ENCODE results near the gene SYNDIG1L.

SYNDIG1L gene

DNA sequence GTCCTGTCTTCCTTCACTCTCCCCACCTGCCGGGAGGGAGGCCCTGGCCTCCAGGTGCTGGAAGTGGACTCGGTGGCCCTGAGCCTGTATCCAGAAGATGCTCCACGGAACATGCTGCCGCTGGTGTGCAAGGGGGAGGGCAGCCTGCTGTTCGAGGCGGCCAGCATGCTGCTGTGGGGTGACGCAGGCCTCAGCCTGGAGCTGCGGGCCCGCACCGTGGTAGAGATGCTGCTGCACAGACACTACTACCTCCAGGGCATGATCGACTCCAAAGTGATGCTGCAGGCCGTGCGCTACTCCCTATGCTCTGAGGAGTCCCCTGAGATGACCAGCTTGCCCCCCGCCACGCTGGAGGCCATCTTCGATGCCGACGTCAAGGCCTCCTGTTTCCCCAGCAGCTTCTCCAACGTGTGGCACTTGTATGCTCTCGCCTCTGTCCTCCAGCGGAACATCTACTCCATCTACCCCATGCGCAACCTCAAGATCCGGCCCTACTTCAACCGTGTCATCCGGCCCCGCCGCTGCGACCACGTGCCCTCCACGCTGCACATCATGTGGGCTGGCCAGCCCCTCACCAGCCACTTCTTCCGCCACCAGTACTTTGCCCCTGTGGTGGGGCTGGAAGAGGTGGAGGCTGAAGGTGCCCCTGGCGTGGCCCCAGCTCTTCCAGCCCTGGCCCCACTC lies 69.0 kb downstream of the SYNDIG1L start:
- Histone ChIP-seq H3K4me3 (ENCODE audit: low read length, poor library complexity, severe bottlenecking) (no peak overlapping the region), H3K9me2 (replicated peaks; ENCODE audit: low read depth, low read length) (no peaks in the 10 kb centered on the region), H4K20me1 (ENCODE audit: insufficient read depth, low read length, poor library complexity, severe bottlenecking) (no peaks in the 10 kb centered on the region), H3K27me3 (ENCODE audit: insufficient read depth, low read length, poor library complexity, severe bottlenecking) (no peaks in the 10 kb centered on the region), H3K36me3 (ENCODE audit: insufficient read depth, low read length) (no peaks in the 10 kb centered on the region), H2AFZ (ENCODE audit: low read length) (no peak overlapping the region), H3K9ac (ENCODE audit: low read depth, low read length, poor library complexity, severe bottlenecking) (no peak overlapping the region), H3F3A (ENCODE audit: low read depth) (no peaks in the 10 kb centered on the region), H3K9me3 (ENCODE audit: insufficient read depth, low read depth, low read length) (no peaks in the 10 kb centered on the region), H3K79me2 (ENCODE audit: insufficient read depth, low read length) (no peaks in the 10 kb centered on the region), H3K4me1 (ENCODE audit: insufficient read depth, low read length, poor library complexity, severe bottlenecking) (no peaks in the 10 kb centered on the region), H3K4me2 (ENCODE audit: low read depth, low read length, poor library complexity, severe bottlenecking) (no peak overlapping the region)
- TF ChIP-seq, protein P1, sequence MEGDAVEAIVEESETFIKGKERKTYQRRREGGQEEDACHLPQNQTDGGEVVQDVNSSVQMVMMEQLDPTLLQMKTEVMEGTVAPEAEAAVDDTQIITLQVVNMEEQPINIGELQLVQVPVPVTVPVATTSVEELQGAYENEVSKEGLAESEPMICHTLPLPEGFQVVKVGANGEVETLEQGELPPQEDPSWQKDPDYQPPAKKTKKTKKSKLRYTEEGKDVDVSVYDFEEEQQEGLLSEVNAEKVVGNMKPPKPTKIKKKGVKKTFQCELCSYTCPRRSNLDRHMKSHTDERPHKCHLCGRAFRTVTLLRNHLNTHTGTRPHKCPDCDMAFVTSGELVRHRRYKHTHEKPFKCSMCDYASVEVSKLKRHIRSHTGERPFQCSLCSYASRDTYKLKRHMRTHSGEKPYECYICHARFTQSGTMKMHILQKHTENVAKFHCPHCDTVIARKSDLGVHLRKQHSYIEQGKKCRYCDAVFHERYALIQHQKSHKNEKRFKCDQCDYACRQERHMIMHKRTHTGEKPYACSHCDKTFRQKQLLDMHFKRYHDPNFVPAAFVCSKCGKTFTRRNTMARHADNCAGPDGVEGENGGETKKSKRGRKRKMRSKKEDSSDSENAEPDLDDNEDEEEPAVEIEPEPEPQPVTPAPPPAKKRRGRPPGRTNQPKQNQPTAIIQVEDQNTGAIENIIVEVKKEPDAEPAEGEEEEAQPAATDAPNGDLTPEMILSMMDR (conservative IDR thresholded peaks at IDR 0.05; ENCODE audit: low read length): no peak
- TF ChIP-seq EZH2phosphoT487 (IDR thresholded peaks at IDR 0.05; ENCODE audit: borderline replicate concordance): no peak

All from Loucy (cell line).